Measurements from ENCODE around the gene CYP8B1.
A peak's percentile ranks its signal among the peaks of the same experiment; 100 is the strongest.

Gene CYP8B1, protein sequence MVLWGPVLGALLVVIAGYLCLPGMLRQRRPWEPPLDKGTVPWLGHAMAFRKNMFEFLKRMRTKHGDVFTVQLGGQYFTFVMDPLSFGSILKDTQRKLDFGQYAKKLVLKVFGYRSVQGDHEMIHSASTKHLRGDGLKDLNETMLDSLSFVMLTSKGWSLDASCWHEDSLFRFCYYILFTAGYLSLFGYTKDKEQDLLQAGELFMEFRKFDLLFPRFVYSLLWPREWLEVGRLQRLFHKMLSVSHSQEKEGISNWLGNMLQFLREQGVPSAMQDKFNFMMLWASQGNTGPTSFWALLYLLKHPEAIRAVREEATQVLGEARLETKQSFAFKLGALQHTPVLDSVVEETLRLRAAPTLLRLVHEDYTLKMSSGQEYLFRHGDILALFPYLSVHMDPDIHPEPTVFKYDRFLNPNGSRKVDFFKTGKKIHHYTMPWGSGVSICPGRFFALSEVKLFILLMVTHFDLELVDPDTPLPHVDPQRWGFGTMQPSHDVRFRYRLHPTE

GRCh38 chr3:42875325-42876151 is at the start of gene CYP8B1:
Gene CYP8B1 (minus strand): TSS chr3:42875879. CDS start chr3:42875816, 63 bp downstream.
- no peak for DNase-seq

DNA sequence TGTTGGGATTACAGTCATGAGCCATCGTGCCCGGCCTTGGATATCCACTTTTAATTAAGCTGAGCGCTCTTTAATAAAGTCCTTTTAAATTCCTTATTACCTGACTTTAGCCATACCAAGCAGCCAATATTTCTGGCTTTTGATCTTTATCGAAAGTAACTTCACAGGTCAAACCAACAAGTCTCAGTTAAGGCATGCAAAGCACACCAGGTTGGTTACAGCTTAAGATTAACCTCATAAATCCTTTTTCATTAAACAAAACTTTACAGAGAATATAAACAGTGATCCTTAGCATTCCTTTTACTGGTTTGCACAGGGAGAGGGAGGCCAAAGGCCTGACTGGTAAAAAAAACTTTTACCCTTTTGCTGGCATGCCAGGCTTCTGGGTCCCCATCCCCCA is 47.9 kb upstream of the CYP8B1 start:
- DNase-seq = no peak

DNA sequence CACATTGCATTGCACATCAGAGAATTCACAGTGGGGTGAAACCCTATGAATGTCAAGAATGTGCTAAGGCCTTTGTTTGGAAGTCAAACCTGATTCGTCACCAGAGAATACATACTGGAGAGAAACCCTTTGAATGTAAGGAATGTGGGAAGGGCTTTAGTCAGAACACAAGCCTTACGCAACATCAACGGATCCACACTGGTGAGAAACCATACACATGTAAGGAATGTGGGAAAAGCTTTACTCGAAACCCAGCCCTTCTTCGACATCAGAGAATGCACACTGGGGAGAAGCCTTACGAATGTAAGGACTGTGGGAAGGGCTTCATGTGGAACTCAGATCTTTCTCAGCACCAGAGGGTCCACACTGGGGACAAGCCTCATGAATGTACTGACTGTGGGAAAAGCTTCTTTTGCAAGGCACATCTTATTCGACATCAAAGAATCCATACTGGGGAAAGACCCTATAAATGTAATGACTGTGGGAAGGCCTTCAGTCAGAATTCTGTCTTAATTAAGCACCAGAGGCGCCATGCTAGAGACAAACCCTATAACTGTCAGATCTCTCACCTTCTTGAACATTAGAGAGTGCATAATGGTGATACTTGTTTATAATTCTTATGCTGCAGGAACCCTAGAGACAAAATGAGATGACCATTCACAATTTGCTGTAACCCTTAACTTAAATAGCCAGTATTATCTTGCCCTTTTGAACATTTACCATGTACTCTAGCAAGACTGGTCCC is 39.3 kb upstream of the CYP8B1 start:
- no peak for DNase-seq

DNA sequence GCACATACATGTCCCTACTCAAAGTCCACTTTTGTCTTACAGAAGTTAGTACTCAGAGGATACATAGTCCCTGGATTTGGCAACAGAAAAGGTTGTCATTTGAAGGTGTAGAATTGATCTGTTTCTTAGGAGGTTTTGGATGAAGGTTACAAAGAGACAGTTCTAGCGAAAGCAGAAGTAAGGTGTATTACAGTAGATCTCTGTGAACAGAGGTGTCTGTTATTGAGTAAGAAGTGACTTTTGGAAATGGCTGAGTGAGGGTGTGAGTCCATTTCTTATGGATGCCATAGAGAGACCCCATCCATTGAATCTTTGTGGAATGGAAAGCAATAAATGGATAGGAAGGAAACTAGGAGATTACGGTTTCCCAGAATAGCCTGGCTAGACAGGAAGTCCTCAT is 35.9 kb upstream of the CYP8B1 start:
- DNase-seq = no peak

DNA sequence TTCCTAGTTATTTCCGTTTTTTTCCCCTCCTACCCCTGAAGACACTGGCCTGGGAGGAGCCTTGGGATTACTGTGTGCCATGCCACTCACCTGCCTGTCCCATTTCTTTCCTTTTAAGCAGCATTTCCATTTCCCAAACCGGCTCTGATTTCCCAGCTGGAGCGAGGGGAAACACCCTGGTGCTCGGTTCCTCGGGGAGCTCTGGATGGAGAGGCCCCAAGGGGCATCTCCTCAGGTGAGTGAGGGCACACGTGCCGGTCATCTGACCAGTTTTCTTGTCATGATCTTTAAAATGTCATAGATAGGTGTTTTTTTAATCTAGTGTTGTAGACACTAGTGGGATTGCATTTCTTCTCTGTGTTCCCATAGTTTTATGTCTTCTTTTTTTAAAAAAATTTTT is 33.0 kb upstream of the CYP8B1 start:
- no peak for DNase-seq

DNA sequence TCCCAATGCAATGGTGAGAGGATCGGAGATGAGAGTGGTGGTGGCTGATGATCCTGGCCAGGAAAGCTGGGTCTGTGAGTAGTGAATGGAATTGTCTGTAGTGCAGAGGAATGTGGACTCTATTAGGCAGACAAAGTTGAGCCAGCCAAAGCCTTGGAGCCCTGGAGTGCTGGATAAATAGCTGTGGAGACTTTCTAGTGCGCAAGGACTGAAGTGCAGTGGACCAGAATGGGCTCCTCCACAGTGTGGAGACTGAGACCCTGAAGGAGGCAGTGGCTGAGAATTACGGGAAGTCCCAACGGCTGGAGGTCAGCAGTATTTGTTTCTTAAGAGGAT is 31.1 kb upstream of the CYP8B1 start:
- no peak for DNase-seq

DNA sequence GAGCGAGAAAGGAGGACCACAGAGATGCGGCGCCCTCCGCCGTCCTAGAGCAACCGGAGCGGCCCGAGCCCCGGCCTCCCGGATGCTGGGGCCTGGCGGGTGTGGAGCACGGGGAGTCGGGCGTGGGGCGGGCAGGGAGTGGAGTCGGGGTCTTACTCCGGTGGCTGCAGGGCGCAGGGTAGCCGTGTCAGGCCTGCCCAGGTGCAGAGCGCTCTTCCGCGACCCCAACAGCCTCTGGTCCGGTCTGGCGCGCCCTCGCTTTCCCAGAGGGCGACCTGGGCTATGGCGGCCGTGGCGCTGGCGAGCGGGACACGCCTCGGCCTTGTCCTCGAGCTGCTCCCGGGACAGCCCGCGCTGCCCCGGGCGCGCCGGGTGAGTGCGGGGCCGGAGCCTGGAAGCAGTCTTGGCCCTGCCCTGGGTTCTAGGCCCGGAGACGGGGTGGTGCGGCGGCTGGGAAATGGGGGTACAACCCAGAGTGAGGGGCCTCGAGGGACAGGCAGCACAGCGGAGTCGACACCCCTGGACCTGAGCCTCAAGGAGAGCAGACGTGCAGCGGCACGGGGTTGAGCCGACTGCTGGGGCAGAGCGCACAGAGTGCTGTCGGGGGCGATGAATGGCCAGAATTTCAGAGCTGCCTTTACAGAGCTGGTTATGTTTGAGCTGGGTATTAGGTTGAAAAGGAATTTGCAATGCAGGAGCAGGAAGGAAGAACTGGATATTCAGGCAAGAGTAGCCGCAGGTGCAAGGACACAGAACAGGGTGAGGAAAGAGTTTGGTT is 30.6 kb upstream of the CYP8B1 start, which contains the start of gene ZNF662:
Gene ZNF662 (plus strand): TSS at position 73 of the 778 bp plus-strand sequence. CDS start 1,973 bp downstream, outside the sequence.
- DNase-seq = peak in 3 of 4 experiments; percentile 3 to 17 (median 6)

DNA sequence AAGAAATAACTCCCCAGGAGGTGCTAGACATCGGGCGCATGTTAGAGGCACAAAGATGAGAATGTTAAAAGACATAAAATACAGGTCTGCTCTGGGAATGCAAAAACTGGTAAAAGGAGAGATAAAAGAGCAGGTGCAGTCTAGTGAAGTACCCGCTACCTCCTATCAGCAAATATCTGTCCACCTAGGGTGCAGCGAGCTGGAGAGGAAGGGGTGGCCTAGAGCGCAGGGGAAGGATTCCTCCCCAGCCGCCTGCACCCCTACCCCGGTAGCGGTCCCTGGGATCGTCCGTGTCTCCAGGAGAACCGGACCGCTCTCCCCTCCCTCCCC is 30.0 kb upstream of the CYP8B1 start:
- DNase-seq = no peak

GRCh38 chr3:42904076-42904475 is 28.4 kb upstream of the CYP8B1 start:
- no peak for DNase-seq

DNA sequence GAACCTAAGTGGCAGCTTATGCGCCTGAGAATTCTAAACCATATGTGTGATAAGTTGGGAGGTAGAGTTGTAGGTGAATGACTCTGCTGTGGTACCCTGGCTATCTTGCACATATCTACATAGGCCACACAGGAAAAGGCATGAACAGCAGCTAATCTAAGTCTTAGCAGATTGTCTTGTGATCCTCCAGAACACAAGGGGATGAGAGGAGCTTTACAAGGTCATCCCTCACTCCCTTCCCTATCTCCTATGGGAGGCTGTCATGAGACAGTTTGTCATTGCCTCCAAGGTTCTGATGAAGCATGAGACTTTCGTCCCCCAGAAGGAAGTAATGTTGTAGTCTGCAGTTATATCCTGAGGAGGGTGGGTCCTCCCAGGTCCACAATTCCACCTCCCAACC is 26.6 kb upstream of the CYP8B1 start:
- no peak for DNase-seq

DNA sequence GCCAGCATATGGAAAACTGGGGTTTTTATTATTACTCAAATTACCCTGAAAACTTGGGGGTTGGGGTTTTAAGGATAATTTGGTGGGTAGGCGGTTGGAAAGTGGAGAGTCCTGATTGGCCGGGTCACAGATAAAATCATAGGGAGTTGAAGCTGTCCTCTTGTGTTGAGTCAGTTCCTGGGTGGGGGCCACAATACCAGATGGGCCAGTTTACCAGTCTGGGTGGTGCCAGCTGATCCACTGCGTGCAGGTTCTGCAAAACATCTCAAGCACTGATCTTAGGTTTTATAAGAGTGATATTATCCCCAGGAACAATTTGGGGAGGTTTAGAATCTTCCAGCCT is 25.4 kb upstream of the CYP8B1 start:
- no peak for DNase-seq

- DNase-seq = no peak
These were observed 24.8 kb upstream of the CYP8B1 start for GRCh38 chr3:42900226-42901072.

- no peak for DNase-seq
These were observed 23.4 kb upstream of the CYP8B1 start for GRCh38 chr3:42898896-42899675.

- no peak for DNase-seq
These were observed 19.8 kb upstream of the CYP8B1 start for GRCh38 chr3:42895580-42895868.

GRCh38 chr3:42894698-42895579 is 19.3 kb upstream of the CYP8B1 start:
- no peak for DNase-seq

DNA sequence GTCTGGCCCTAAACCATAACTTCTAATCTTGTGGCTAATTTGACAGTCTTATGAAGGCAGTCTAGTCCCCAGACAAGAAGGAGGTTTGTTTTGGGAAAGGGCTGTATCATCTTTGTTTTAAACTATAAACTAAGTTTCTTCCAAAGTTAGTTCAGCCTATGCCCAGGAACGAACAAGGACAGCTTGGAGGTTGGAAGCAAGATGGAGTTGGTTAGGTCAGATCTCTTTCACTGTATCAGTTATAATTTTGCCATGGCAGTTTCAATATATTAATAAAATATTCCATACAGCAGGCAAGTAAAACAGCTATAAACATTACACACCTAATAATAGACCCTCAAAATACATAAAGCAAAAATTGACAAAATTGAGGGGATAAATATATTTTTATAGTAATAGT is 17.1 kb upstream of the CYP8B1 start:
- no peak for DNase-seq

DNA sequence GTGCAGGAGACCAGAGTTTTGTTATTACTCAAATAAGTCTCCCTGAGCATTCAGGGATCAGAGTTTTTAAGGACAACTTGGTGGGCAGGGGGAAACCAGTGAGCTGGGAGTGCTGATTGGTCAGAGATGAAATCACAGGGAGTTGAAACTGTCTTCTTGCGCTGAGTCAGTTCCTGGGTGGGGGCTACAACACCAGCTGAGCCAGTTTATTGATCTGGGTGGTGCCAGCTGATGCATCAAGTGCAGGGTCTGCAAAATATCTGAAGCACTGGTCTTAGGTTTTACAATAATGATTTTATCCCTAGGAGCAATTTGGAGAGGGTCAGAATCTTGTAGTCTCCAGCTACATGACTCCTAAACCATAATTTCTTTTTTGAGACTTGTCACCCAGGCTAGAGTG is 16.5 kb upstream of the CYP8B1 start:
- DNase-seq = no peak

GRCh38 chr3:42891042-42891441 is 15.4 kb upstream of the CYP8B1 start:
- DNase-seq = no peak

- DNase-seq = no peak
These were observed 11.4 kb upstream of the CYP8B1 start for GRCh38 chr3:42887084-42887483.

DNA sequence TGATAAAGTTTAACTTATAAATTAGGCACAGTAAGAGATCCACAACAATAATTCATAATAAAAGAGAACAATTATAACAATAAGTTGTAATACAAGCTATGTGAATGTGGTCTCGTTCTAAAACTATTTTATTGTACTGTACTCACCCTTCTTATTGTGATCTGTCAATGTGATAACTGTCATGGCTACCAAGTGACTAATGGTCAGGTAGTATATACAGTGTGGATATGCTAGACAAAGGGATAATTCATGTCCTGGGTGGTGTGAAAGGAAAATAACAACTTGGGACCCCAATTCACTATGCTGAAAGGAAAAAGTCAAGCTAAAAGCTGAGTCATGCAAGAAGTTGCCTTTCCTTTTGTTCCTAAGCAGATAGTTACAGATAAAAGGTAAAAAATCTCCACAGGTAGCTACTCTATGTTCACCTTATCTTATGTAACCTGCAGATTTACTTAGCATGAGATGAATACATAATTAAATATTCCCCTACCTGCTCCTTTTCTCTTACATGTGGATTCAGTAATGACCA is 10.7 kb upstream of the CYP8B1 start:
- no peak for DNase-seq

All from activated CD4-positive, CD25-positive, alpha-beta regulatory T cell (primary cell).